SK-N-SH treated with all-trans-retinoic acid at 6 μM for 48 hours (cell line): Measurements from ENCODE around the gene FANCF.

Experiments used
- RARB ChIP-seq: fragments of 250-450 bp; sonication (Bioruptor Pico); IDR thresholded peaks from 2 replicates; pipeline ENCODE4 v1.8.0; 2021; ENCODE audit warnings: mild to moderate bottlenecking, moderate library complexity
- TF ChIP-seq, protein P1 (sequence below): fragments of 250-450 bp; sonication (Bioruptor Pico); IDR thresholded peaks from 2 replicates; pipeline ENCODE4 v1.8.0; 2020; ENCODE audit warnings: mild to moderate bottlenecking, moderate library complexity, borderline replicate concordance

DNA sequence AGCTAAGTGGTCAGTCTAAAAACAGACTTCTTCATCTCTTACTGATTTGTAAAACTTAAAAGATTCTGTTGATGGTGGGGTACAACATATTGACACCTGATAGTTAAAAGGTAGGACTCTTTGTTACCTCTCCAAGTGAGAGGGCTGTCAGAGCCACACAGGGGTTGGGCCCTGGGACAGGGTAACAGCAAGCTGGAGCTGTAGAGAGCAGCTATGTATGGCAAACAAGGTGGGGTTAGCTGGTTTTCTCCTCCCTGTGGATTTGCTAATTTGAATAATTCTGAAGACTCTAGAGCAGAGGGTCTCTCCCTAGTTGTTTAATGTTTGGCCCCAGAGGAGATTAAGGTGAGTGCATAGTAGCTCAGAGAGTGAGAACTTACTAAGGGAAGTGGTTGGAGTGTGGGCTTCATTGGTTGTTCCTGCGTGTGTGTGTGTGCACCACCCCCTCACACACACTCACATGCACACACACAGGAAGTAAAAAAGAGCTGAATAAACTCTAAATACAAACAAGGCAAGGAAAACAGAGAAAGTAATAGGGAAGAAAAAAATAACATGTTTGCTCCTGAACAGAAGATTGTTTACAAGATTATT, 31.6 kb upstream of the FANCF start:
- TF ChIP-seq, protein P1, sequence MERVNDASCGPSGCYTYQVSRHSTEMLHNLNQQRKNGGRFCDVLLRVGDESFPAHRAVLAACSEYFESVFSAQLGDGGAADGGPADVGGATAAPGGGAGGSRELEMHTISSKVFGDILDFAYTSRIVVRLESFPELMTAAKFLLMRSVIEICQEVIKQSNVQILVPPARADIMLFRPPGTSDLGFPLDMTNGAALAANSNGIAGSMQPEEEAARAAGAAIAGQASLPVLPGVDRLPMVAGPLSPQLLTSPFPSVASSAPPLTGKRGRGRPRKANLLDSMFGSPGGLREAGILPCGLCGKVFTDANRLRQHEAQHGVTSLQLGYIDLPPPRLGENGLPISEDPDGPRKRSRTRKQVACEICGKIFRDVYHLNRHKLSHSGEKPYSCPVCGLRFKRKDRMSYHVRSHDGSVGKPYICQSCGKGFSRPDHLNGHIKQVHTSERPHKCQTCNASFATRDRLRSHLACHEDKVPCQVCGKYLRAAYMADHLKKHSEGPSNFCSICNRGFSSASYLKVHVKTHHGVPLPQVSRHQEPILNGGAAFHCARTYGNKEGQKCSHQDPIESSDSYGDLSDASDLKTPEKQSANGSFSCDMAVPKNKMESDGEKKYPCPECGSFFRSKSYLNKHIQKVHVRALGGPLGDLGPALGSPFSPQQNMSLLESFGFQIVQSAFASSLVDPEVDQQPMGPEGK: no peak
- TF ChIP-seq RARB (CRISPR knock-in tag): no peak
